NCI-H1048 (cell line): Measurements from ENCODE around the gene KRTAP5-9.
"Not testable (repeated sequence)": the region's sequence is repeated elsewhere in the genome, so short reads cannot be mapped to it uniquely, and the experiment has no call there.

ENCODE experiments used
- DNase-seq: peaks from one replicate; lab custom pipeline; 2025; lab: John Stamatoyannopoulos, UW

Gene KRTAP5-9

GRCh38 chr11:71582969-71583368 is 34.7 kb downstream of the KRTAP5-9 start:
- DNase-seq, result not testable (repeated sequence)

GRCh38 chr11:71585673-71586072 is 37.5 kb downstream of the KRTAP5-9 start:
- DNase-seq, result not testable (repeated sequence)

GRCh38 chr11:71588314-71588713 is 40.1 kb downstream of the KRTAP5-9 start:
- not testable (repeated sequence) for DNase-seq

GRCh38 chr11:71588822-71589545 is 40.8 kb downstream of the KRTAP5-9 start:
- DNase-seq, result not testable (repeated sequence)

GRCh38 chr11:71589546-71589920 is 41.3 kb downstream of the KRTAP5-9 start:
- DNase-seq, result not testable (repeated sequence)
